WTC11 (cell line): Measurements from ENCODE around the gene LRSAM1. TPM values are rescaled to one million over a fixed set of nuclear protein-coding genes. Genes with fewer than 3 reads are reported as not detected.
A peak's percentile ranks its signal among the peaks of the same experiment; 100 is the strongest.

ENCODE experiments used
- ATAC-seq: fragments of 200-7000 bp; cut with Tn5 transposase; 2 replicates; pipeline ENCODE4 v1.10.0; 2021; ENCODE audit warnings: mild to moderate bottlenecking, moderate library complexity
- CTCF ChIA-PET: fragments of 300-600 bp; sonication (Branson Sonifier 250); formaldehyde crosslinking; loops from one replicate; lab custom pipeline; 2021; ENCODE audit warnings: antibody characterized with exemption; lab: Charles Lee
- POLR2A ChIA-PET: fragments of 350-600 bp; sonication (Branson Sonifier 250); formaldehyde crosslinking; loops from one replicate; lab custom pipeline; 2021; ENCODE audit warnings: antibody characterized with exemption; lab: Charles Lee
- DNase-seq: peaks from one replicate; pipeline ENCODE4 v3.0.0; 2021; ENCODE audit warnings: low spot score
- H3K27ac Mint-ChIP-seq: 2 replicates; pipeline ENCODE4 v1.8.0; 2021; ENCODE audit warnings: mixed read lengths
- H3K27me3 Mint-ChIP-seq: 2 replicates; pipeline ENCODE4 v1.8.0; 2021; ENCODE audit warnings: low read depth, mild to moderate bottlenecking, moderate library complexity, mixed read lengths
- H3K36me3 Mint-ChIP-seq: 2 replicates; pipeline ENCODE4 v1.8.0; 2021; ENCODE audit warnings: mixed read lengths
- H3K4me1 Mint-ChIP-seq: 2 replicates; pipeline ENCODE4 v1.8.0; 2022; ENCODE audit warnings: mixed read lengths
- H3K4me3 Mint-ChIP-seq: 2 replicates; pipeline ENCODE4 v1.8.0; 2021; ENCODE audit warnings: mild to moderate bottlenecking, moderate library complexity, mixed read lengths
- H3K9me3 Mint-ChIP-seq: 2 replicates; pipeline ENCODE4 v1.8.0; 2021; ENCODE audit warnings: mixed read lengths
- ATF1 ChIP-seq: sonication (generic); formaldehyde crosslinking; IDR thresholded peaks from 2 replicates; pipeline ENCODE4 v1.8.1; 2023; ENCODE audit warnings: mild to moderate bottlenecking, moderate library complexity, missing genetic modification reagents
- CBFB ChIP-seq: sonication (generic); formaldehyde crosslinking; IDR thresholded peaks from 2 replicates; pipeline ENCODE4 v1.8.1; 2022; ENCODE audit warnings: mild to moderate bottlenecking, low read depth, missing genetic modification reagents
- EMX1 ChIP-seq: fragments of 250-450 bp; sonication (Bioruptor Pico); IDR thresholded peaks from 2 replicates; pipeline ENCODE4 v1.8.0; 2021; ENCODE audit warnings: mild to moderate bottlenecking
- ETV6 ChIP-seq: sonication (generic); formaldehyde crosslinking; IDR thresholded peaks from 2 replicates; pipeline ENCODE4 v1.8.1; 2022; ENCODE audit warnings: mild to moderate bottlenecking, missing genetic modification reagents
- GABPB1 ChIP-seq: sonication (generic); formaldehyde crosslinking; IDR thresholded peaks from 2 replicates; pipeline ENCODE4 v1.8.1; 2023; ENCODE audit warnings: mild to moderate bottlenecking, missing genetic modification reagents
- GRHL2 ChIP-seq: fragments of 250-450 bp; sonication (Bioruptor Pico); IDR thresholded peaks from 2 replicates; pipeline ENCODE4 v1.8.0; 2022; ENCODE audit warnings: mild to moderate bottlenecking, moderate library complexity; ENCODE audit not compliant: insufficient replicate concordance, severe bottlenecking
- GTF2I ChIP-seq: fragments of 250-450 bp; sonication (Bioruptor Pico); conservative IDR thresholded peaks from 2 replicates; pipeline ENCODE4 v1.4.0; 2021; ENCODE audit warnings: mild to moderate bottlenecking
- KAT7 ChIP-seq: sonication (generic); formaldehyde crosslinking; IDR thresholded peaks from 2 replicates; pipeline ENCODE4 v1.8.1; 2023; ENCODE audit warnings: missing genetic modification reagents, mild to moderate bottlenecking, borderline replicate concordance
- NFATC4 ChIP-seq: fragments of 250-450 bp; sonication (Bioruptor Pico); IDR thresholded peaks from 2 replicates; pipeline ENCODE4 v1.9.0; 2021; ENCODE audit warnings: mild to moderate bottlenecking
- NFE2L1 ChIP-seq: sonication (generic); formaldehyde crosslinking; IDR thresholded peaks from 2 replicates; pipeline ENCODE4 v1.8.1; 2023; ENCODE audit warnings: missing genetic modification reagents
- SMAD4 ChIP-seq: sonication (generic); formaldehyde crosslinking; IDR thresholded peaks from 2 replicates; pipeline ENCODE4 v1.8.0; 2022; ENCODE audit warnings: mild to moderate bottlenecking, missing genetic modification reagents
- SP1 ChIP-seq: sonication (generic); formaldehyde crosslinking; conservative IDR thresholded peaks from 2 replicates; pipeline ENCODE4 v1.8.1; 2022; ENCODE audit warnings: missing genetic modification reagents
- ZNF512 ChIP-seq: sonication (generic); formaldehyde crosslinking; IDR thresholded peaks from 2 replicates; pipeline ENCODE4 v1.8.1; 2022; ENCODE audit warnings: missing genetic modification reagents, borderline replicate concordance
- total RNA-seq: library from RNA; stranded (reverse); gene quantifications from 3 replicates; pipeline ENCODE4 v1.2.3, GENCODE V29; 2021
- TF ChIP-seq, protein P1 (sequence below): sonication (generic); formaldehyde crosslinking; IDR thresholded peaks from 2 replicates; pipeline ENCODE4 v1.8.0; 2022; ENCODE audit warnings: mild to moderate bottlenecking, missing genetic modification reagents
- TF ChIP-seq, protein P2 (sequence below): fragments of 250-450 bp; sonication (Bioruptor Pico); IDR thresholded peaks from 2 replicates; pipeline ENCODE4 v1.9.0; 2021; ENCODE audit warnings: moderate library complexity, mild to moderate bottlenecking, inconsistent platforms, borderline replicate concordance
- TF ChIP-seq, protein P3 (sequence below): sonication (generic); formaldehyde crosslinking; IDR thresholded peaks from 2 replicates; pipeline ENCODE4 v1.8.0; 2022; ENCODE audit warnings: mild to moderate bottlenecking, missing genetic modification reagents
- TF ChIP-seq, protein P4 (sequence below): sonication (generic); formaldehyde crosslinking; IDR thresholded peaks from 2 replicates; pipeline ENCODE4 v1.8.1; 2022; ENCODE audit warnings: mild to moderate bottlenecking, moderate library complexity, missing genetic modification reagents

Gene LRSAM1
- total RNA-seq, 1 experiment from 2014 or later = 32.4 TPM

DNA sequence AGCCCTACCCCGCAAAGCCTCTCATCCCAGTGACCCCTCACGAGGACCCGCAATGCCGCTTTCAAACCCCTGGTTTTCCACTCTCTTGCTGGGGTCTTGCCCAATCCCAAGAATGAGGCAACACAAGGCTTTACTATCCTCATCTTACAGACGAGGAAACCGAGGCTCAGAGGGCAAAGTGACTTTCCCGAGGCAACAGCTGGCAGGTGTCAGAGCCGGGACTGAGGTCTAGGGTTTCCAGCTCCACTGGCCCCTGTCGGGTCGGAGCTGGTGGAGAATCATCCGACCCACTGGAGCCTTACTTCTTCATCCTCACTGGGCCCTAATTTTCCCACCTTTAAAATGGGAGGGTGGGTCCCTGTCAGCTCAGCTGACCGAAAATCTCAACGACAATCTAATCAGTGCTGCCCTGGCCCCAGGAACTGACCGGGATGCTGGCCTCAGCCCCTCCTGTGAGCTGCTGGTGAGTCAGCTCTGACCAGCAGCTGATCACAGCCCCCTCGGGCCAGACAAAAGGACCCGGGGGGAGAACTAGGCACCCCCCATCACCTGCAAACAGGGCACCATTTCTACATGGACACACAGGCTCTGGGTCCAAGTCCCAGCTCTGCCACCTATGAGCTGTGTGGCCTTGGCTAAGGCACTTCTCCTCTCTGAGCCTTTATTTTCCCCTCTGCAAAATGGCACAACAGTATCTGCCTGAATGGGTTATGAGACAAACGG lies 88.1 kb downstream of the LRSAM1 start:
- CTCF ChIA-PET = interaction anchor here (1.1 to 4.8 kb wide), 16 partner anchors 12 to 185 kb away, joined by 3 to 58 read pairs (median 8); a partner anchor contains a TSS
- TF ChIP-seq KAT7 (CRISPR knock-in tag) = no peak
- no peak for TF ChIP-seq NFATC4 (CRISPR knock-in tag)
- H3K4me3 Mint-ChIP-seq = no peak overlapping the region
- H3K9me3 Mint-ChIP-seq = no peaks in the 10 kb centered on the region
- no peak for ATAC-seq
- no peak for DNase-seq
- POLR2A ChIA-PET = interaction anchor here (1.2 kb wide), 1 partner anchor 20 kb away, joined by 3 read pairs; no protein-coding TSS in a partner anchor
- no peak overlapping the region for H3K27ac Mint-ChIP-seq
- peaks cover 15% of the 10 kb centered on the region for H3K4me1 Mint-ChIP-seq
- H3K36me3 Mint-ChIP-seq = no peaks in the 10 kb centered on the region
- no peaks in the 10 kb centered on the region for H3K27me3 Mint-ChIP-seq

DNA sequence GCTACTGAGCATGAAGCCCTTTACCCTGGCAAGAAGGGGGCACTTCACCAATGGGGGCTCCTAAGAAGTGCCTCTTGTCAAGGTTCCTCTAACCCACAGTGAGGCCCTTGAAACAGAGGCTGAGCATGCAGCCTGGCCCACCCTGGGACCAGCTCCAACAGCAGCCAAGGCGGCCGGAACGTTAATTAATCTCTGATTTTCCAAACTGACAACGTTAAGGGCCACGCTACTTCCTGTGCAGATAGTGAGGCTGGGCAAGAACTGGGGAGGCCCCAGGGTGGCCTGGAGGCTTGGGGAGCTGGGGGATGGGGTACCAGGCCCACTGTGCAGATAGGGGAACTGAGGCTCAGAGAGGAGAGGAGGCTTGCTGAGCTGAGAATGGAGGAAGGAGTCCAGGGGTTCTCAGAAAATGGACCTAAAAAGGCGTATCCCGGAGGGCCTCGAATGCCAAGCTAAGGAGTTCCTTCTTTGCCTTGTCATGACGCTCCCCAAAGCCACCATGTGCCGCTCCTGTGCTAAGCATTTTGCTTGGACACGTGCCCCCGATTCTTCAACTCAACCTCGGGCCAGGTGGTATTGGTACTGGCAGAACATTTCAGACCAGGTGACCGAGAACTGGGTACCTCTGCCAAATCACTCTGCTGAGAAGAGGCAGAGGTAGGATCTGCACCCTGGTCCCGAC lies 88.8 kb downstream of the LRSAM1 start:
- CTCF ChIA-PET = interaction anchor here (0.5 to 3.6 kb wide), 29 partner anchors 8 to 1386 kb away, joined by 3 to 28 read pairs (median 5); partner anchors contain the start of genes CFAP157 and TOR2A
- Mint-ChIP-seq H3K9me3 (no peaks in the 10 kb centered on the region), H3K4me1 (peaks cover 16% of the 10 kb centered on the region), H3K36me3 (no peaks in the 10 kb centered on the region), H3K27ac (peak overlapping the region; percentile 70; the same call in 1 of the 2 replicates), H3K27me3 (no peaks in the 10 kb centered on the region), H3K4me3 (no peak overlapping the region)
- ATAC-seq = no peak
- no peak for DNase-seq
- POLR2A ChIA-PET = interaction anchor here (0.6 to 1.2 kb wide), 2 partner anchors 19 to 41 kb away, joined by 3 to 4 read pairs; no protein-coding TSS in a partner anchor
- TF ChIP-seq, protein P1, sequence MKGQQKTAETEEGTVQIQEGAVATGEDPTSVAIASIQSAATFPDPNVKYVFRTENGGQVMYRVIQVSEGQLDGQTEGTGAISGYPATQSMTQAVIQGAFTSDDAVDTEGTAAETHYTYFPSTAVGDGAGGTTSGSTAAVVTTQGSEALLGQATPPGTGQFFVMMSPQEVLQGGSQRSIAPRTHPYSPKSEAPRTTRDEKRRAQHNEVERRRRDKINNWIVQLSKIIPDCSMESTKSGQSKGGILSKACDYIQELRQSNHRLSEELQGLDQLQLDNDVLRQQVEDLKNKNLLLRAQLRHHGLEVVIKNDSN = no peak
- TF ChIP-seq, protein P2, sequence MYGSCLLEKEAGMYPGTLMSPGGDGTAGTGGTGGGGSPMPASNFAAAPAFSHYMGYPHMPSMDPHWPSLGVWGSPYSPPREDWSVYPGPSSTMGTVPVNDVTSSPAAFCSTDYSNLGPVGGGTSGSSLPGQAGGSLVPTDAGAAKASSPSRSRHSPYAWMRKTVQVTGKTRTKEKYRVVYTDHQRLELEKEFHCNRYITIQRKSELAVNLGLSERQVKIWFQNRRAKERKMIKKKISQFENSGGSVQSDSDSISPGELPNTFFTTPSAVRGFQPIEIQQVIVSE (CRISPR knock-in tag) = no peak
- TF ChIP-seq ZNF512 = no peak
- TF ChIP-seq GABPB1 = no peak
- no peak for TF ChIP-seq SMAD4 (CRISPR knock-in tag)
- TF ChIP-seq GTF2I = no peak
- TF ChIP-seq, protein P3, sequence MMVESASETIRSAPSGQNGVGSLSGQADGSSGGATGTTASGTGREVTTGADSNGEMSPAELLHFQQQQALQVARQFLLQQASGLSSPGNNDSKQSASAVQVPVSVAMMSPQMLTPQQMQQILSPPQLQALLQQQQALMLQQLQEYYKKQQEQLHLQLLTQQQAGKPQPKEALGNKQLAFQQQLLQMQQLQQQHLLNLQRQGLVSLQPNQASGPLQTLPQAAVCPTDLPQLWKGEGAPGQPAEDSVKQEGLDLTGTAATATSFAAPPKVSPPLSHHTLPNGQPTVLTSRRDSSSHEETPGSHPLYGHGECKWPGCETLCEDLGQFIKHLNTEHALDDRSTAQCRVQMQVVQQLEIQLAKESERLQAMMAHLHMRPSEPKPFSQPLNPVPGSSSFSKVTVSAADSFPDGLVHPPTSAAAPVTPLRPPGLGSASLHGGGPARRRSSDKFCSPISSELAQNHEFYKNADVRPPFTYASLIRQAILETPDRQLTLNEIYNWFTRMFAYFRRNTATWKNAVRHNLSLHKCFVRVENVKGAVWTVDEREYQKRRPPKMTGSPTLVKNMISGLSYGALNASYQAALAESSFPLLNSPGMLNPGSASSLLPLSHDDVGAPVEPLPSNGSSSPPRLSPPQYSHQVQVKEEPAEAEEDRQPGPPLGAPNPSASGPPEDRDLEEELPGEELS (CRISPR knock-in tag) = no peak
- no peak for TF ChIP-seq ETV6 (CRISPR knock-in tag)
- TF ChIP-seq SP1 = no peak
- no peak for TF ChIP-seq GRHL2 (CRISPR knock-in tag)
- no peak for TF ChIP-seq NFE2L1
- TF ChIP-seq ATF1 (CRISPR knock-in tag) = no peak
- TF ChIP-seq EMX1 = no peak
- TF ChIP-seq, protein P4, sequence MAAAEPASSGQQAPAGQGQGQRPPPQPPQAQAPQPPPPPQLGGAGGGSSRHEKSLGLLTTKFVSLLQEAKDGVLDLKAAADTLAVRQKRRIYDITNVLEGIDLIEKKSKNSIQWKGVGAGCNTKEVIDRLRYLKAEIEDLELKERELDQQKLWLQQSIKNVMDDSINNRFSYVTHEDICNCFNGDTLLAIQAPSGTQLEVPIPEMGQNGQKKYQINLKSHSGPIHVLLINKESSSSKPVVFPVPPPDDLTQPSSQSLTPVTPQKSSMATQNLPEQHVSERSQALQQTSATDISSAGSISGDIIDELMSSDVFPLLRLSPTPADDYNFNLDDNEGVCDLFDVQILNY (CRISPR knock-in tag) = no peak
- no peak for TF ChIP-seq CBFB (CRISPR knock-in tag)
- TF ChIP-seq KAT7 (CRISPR knock-in tag) = no peak
